NCI-H2196 (cell line): ENCODE measurements around the gene WNT7A.

Source experiments
- DNase-seq: peaks from one replicate; lab custom pipeline; 2025; ENCODE audit not compliant: unreplicated experiment; lab: John Stamatoyannopoulos, UW

WNT7A gene

DNA sequence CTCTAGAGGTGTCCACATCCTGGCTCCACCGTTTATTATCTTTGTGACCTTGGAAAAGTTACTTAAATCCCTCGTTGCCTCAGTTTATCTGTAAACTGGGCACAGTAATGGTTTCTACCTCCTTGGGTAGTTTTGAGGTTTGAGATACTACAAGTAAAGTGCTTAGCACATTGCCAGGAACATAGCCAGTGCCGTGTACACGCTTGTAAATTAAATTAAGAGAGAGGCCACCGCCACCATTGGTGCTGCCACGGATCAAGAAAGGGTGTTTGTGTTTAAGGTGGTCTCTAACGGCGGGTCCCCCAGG lies 5.8 kb upstream of the WNT7A start:
- DNase-seq, result no peak

DNA sequence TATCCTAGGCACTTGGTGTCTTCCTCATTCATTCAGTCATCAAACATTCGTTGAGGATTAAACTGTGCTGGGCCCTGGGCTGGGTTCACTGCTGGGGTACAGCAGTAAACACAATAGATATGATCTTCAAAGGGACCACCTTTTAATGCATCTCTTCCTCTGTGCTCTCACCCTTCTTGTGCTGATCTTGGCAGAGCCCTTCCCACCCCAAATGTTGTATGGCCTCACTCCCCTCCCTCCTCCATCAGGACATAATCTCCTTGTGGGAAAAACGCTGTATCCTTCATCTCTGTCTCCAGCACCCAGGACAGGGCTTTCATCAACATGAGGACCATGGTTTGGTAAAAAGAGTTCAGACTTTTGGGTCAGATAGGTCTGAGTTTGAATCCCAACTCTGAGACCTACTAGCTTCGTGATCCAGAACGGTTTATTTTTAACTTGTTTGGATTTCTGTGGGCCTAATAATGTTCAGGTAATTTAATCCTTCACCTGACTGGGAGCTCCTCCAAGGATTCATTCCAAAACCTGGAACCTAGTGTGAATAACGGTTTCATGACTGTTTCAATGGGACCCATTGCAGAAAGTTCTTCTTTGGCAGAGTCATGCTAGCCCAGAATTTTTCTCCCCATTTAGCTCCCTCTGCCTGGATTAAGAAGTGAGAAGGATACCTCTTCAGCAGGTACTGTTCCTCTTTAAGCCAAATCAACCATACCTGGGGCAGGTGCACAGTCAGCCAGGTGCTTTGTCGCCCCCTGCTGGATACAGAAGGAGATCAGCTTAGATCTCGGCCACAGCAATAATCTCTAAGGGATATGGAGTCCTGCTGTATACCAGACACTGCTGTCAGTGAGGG lies 5.2 kb upstream of the WNT7A start:
- peak; percentile 40 for DNase-seq

GRCh38 chr3:13883681-13884080 lies 3.8 kb upstream of the WNT7A start:
- DNase-seq, result no peak

- no peak for DNase-seq
Observed at GRCh38 chr3:13882876-13883275, 3.0 kb upstream of the WNT7A start.

- DNase-seq, result no peak
Observed at GRCh38 chr3:13881536-13882410, 1.9 kb upstream of the WNT7A start.

DNA sequence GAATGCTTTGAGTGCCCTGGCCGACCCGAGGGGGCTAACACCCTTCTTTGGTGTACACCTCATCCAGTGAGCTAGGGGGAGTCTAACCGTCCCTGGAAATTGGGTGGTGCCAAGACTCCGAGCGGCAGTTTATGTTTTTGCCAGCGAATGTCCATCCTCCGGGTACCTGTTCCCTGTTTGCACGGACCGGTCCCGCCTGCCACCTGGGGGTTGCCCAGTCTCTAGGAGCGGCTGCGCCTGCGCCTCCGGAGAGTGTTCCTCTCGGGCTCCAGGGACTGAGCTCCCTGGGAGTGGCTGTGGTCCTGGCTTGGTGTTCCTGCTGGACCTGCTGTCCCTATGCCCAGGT lies 913 bp upstream of the WNT7A start:
- no peak for DNase-seq

DNA sequence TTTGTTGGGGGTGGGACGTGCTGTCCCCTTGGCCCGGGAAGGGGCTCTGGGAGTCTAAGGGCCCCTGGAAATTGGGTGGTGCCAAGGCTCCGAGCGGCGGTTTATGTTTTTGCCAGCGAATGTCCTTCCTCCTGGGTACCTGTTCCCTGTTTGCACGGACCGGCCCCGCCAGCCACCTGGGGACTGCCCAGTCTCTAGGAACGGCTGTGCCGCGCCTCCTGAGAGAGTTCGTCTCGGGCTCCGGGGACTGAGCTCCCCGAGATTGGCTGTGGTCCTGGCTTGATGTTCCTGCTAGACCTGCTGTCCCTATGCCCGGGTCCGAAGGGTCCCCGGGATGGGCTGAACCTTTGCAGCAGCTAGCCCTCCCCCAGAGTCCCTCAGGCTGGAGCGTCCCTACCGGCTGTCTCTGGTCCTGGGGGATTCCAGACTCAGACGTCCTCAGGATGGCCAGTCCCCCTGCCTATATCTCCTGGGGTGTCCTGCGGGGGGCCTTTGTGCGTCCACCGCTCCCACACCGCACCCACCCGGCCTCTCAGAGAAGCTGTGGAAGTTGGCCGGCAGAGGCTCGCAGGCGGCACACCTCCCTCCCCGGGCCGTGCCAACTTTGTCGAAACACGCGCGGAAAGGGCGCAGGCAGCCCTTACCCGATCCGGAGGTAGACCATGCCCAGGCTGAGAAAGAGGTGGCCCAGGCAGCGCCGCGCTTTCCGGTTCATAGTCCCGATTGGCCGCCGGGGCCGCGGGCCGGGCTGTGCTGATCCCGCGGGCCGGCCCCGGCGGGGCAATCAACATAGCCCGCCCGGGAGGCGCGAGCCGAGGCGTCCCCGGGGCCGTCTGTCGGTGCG lies 547 bp downstream of the WNT7A start:
- no peak for DNase-seq

- DNase-seq, result no peak
Observed at GRCh38 chr3:13878281-13879101, 1.4 kb downstream of the WNT7A start.

DNA sequence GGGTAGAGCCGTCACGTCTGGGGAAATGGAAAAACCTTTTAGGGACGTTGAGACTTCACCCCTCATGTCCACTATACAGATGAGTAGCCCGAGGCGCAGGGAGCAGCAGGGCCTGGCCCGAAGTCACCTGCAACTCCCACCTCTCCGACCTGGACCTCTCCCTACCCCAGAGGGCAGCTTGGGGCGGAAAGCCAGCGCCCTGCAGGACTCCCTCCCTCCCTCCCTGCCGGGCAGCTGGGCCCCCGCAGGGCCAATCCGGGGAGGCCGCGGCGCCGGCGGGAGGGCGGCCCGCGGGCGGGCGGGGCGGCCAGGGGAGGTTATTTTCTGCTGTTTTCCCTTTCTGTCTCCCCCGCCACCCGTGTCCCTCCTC lies 2.0 kb downstream of the WNT7A start:
- DNase-seq, result no peak

- no peak for DNase-seq
Observed at GRCh38 chr3:13876451-13877100, 3.3 kb downstream of the WNT7A start.

DNA sequence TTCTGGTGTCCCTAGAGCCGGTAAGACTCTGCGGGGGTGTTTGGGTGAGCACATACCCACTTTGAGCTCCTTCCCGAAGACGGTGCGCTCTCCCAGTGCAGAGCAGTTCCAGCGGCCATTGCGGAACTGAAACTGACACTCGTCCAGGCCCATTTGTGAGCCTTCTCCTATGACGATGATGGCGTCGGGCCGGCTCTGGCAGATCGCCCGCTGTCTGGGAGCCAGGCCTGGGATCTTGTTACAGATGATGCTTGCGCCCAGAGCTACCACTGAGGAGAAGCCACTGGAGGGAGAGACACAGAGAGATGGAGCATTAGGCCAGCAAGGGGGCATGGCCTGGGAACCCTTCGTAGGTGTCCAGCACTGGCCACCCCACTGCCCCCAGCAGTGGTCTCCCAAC lies 5.0 kb downstream of the WNT7A start:
- DNase-seq, result peak; percentile 16

- no peak for DNase-seq
Observed at GRCh38 chr3:13873818-13874217, 6.1 kb downstream of the WNT7A start.

DNA sequence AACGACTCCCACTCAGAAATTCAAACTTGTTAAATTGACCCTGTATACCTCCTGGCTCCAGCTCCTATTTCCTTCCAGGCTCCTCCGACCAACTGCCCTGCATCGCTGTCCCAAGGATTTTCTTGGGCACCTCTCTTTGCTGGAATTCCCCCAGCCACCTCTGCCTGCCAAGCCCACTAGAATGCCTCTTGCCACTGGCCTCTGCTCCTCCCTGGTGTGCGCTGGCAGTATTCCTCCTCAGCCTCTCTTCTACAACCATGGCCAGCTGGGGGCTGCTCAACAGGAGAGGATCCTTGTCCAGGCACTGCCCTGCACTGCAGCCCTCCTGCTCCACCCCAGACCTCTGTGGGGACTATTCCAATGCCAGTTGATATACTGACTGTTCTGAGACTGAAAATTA lies 7.4 kb downstream of the WNT7A start:
- no peak for DNase-seq

DNA sequence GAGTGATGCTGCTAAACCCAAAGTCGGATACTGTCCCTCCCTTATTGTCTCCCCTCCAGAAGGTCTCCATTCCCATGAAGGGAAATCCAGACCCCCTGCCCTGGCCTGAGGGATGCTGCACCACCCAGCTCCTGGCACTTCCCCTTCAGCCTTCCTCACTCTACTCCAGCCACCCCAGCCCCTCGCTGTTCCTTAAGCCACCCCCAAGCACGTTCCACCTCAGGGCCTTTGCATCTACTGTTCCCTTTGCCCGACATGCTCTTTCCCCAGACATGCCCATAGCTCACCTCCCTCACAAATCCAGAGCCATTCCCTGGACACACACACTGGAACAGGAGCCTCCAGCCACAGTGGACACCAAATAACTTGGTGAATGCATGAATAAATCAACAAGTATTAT lies 8.1 kb downstream of the WNT7A start:
- DNase-seq, result no peak

- DNase-seq, result no peak
Observed at GRCh38 chr3:13870902-13871301, 9.0 kb downstream of the WNT7A start.

GRCh38 chr3:13869761-13870343 lies 10.0 kb downstream of the WNT7A start:
- DNase-seq, result no peak

- DNase-seq, result no peak
Observed at GRCh38 chr3:13868844-13869724, 10.8 kb downstream of the WNT7A start.

DNA sequence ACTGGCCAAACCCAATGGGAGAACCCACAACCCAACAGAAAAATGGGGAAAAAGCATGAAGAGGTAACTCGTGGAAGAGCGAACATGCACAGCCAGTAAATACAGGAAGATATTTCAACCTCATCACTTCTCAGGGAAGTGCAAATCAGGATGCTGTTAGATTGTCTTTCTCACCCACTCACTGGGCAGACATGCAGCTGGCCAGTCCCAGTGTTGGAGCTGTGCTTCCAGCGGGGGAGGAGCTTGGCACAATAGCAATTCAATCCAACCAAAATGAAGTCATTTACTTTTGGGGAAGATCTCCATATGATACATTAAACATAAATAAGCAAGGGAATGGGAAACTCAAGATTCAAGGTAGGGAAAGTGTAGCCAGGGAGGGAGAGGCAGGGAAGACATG lies 12.1 kb downstream of the WNT7A start:
- DNase-seq, result no peak
